ENCODE data around the gene DPYD.
A peak's percentile ranks its signal among the peaks of the same experiment; 100 is the strongest.

The DPYD gene

DNA sequence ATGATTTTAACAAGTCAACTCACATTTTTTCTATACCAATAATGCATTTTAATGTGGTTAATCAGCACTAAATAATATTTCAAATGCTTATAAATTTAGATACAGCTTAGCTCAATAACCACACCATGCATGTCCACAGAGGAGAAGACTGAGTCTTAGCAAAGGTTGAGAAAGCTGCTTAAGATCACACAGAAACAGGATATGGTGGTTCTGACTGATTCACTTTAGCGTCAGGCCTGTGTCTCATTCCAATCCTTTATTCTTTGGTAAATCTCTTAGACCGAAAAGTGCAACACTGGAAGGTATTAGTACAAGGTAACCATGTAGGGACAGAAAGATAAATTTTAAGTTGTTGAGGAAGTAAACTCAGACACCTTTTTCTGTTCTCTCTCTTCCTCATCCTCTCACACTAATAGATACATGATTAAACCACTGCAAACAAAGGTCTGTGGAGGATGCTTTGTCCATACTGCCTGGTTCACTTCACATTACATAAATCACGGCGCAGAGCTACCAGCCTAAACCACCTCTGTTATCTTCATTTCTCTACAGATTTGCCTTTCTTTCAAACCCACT, 139.0 kb downstream of the DPYD start:
- no peak for DNase-seq

DNA sequence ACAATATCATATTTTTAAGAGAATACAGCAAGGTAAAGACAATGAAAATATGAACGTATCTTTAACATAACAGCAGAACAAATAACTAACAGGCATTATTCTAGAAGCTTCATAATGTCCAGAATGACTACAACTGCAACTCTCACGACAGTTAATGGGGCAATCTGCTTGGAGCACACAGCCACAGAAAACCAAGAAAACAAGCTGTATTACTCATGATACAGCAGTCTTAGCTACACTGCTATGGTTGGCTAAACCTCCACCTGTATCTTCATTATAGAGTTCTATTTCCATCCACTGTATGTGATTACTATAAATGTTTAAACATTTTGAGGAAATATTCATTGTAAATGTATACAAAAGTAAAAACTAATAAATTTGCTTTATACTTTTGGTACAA, 139.9 kb downstream of the DPYD start:
- no peak for DNase-seq

DNA sequence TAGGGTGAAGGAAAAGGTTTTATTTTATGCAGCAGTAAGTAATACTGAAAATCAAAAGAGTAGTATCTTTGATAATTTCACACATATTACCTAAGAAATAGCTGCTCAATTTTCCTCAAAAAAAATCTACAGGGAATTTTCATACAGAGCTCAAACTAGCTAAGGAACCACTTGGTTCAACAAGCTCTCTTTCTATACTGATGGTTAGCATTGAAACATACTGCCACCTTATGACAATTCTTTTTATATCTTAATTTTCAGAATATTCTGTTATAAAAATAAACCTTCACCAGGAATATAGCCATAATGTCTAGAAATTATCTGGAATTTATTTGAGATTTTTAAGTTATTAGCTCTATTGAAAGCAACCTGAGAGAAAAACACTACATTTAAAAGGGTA, 142.1 kb downstream of the DPYD start:
- no peak for DNase-seq

DNA sequence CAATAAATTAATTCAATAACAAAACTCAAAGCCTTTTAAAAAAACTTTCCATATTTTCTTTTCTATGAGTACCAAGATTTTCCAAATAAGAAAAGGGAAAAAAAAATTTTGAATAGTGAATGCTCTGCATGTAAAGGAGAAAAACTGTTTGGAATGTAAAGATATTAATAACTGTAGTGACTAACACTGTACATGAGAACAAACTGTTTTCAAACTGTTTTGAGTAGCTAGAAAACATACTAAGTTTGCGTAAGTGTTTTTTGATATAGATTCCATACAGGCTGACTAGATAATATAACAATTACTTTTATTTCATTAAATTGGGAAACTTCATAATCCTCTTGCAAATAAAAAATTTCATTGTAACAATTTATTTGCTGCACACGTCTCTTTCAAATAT, 150.5 kb downstream of the DPYD start:
- no peak for DNase-seq

DNA sequence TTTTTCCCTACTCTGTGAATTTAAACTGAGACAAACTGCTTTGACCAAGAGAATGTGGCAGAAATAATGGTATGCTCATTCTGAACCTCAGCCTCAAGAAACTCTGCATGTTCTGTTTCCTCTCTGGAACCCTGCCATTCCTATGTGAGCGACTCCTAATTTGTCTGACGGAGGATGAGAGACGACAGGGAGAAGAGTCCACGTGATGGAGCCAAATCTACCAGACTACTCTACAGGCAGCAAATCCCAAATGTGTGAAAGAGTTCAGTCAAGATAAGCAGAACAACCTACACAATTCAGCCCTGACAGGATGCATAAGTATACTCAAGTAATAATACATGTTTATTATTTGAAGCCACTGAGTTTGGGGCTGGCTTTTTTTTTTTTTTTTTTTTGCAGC, 153.5 kb downstream of the DPYD start:
- no peak for DNase-seq

DNA sequence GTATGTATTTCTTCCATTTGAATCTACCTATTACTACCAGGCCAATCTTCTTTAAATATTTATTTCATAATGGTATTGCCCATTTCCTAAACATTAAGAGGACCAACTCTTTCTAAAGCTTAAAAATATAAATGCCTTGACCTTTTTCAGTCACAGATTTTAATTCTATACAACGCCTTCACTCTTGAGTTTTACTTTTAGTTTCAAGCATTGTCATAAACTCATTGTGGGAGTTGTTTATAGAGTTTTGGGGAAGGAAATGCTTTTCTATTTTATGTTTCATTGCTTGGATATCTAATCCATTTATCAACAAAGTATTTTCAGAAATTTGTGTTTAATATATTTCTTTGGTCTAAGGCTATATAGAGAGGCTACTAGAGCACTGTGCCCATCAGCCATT, 155.8 kb downstream of the DPYD start:
- DNase-seq = peak; percentile 33

DNA sequence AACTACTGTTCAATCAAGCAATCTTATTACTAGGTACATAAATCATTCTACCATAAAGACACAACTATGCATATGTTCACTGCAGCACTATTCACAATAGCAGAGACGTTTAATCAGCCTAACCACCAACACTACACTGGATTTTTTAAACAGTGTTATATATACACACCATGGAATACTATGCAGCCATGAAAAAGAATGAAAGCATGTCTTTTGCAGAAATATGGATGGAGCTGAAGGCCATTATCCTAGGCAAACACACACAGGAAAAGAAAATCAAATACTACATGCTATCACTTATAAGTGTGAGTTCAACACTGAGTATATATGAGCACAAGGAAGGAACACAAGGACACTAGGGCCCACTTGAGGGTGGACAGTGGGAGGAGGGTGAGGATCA, 159.2 kb downstream of the DPYD start:
- DNase-seq = no peak

DNA sequence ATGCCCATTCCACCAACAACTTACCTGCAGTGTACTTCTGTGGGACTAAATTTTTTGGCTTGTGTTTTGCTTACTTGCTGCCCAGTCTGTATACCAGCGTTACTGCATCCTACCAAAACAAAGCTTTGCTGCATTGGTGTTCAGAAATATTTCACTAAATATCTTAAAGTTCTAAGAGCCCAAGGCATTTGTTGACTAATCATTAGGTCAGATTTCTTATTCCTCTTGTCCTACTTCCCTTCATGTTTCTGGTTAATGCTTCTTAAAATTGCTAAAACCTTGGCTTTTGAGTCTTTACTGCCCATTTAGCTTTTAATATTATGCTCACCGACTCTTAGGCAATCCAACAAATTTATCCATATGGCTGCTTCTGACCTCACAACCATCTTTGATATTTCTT, 161.8 kb downstream of the DPYD start:
- DNase-seq = no peak

DNA sequence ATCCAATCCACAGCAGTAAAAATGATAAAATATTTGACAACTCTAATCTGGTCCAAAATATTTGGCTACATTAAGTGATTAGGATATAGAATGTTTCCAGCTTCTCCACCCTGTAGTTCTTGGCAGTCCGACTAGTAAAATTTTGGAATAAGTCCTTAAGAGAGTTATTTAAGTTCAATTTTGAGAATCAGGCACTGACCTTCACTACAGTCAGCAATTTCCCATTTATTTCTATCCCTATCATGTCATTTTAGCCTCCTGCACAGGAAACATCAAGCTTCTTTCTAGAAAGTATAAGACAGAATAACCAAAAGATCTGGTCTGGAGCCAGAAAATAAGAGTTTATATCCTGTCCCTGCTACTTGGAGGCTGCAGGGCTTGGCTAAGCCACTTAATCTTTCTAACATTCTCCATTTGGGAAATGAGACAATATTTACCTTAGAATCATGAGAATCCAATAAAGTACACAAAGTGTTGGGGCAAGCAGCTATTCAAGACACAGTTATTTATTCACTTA, 162.2 kb downstream of the DPYD start:
- no peak for DNase-seq

DNA sequence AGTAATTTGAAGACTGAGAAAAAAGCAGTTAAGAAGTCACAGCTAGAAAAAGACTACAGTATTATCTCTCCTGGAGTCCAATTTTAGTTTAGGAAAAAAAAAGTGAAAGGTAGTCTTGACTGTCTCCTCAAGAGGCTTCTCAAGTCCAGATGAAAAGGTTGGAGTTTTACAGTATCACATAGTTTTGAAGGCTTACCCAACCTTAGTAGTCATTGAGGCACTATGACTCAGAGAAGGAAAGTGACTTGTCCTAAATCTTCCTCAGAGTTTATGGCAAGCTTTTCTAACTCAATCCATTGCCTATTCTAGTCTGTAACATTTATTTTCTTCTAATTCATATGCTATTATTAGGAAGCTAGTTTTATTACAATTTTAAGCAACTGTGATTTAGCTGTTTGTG, 174.9 kb downstream of the DPYD start:
- DNase-seq = peak; percentile 46

DNA sequence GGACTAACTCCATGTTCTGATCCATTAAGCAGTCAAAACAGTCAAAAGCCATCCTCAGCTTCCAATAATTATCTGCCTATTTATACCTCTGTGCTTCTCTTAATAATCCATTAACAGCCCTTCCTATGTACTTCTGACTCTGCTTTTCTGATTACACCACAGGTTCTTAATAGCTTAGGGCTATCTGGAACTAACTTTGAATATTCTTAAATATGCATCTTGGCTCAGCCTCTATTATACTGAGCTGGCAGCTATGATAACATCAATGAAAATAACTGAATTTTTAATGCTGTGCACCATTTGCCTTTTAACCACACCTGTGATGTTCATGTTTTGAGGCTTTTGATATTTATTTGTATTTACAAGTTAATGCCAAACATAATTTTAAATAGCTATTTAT, 175.9 kb downstream of the DPYD start:
- no peak for DNase-seq

DNA sequence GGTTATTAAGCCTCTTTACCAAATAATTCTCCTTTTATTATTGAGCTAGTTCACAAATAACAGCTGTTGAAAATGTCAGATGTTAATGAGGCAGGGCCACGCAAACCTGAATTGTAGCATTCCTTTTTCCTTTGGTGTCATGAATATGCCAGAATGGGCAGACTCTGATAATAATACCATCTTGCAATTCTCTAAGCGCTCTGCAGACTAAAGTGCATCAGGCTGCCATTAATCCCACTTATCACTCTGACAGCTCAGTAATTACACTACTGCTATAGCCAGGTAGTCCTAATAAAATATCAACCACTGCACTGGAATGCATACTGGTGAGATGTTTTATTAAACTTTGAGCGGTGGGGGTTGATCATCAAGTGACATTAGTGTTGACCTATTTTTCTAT, 177.7 kb downstream of the DPYD start:
- no peak for DNase-seq

DNA sequence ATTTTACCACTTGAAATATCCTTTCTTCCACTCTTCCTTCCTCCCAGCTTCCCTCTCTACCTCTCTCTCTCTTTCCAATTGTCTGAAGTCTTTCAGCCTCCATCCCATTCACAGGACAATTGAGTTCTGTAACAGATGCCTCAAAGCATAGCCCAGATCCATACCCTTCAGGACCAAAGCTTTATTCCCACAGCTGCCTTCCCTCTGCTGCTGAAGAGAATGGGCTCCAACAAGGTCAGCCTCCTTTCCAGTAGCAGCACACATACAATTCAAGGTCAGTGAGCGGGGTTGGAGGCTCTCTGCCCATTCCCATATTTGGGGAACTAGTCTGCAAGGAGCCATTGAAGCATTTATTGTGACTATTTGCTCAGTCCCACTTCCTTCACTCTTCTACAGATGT, 179.9 kb downstream of the DPYD start:
- DNase-seq = no peak

DNA sequence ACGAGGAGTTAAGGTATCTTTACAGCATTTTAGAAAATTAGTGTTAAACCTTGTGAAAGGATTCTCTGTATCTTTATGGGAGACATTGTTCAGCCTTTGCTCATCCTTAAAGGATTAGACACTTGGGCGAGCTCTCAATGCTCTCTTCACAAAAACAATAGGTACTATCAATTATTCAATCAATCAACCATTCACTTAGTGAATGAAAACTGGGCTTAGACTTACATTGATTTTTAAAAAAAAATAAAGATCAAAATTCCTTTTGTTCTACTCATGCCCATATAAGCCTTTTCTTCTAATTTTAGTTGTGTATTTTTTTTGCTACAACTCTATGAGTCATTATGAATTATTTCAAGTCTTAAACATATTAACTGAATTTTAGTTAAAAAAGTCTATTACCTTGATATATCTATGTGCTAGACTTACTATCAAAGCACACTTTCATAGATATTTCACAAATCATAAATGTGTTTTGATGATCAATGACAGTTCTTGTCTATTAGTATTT, 181.2 kb downstream of the DPYD start:
- DNase-seq = no peak

DNA sequence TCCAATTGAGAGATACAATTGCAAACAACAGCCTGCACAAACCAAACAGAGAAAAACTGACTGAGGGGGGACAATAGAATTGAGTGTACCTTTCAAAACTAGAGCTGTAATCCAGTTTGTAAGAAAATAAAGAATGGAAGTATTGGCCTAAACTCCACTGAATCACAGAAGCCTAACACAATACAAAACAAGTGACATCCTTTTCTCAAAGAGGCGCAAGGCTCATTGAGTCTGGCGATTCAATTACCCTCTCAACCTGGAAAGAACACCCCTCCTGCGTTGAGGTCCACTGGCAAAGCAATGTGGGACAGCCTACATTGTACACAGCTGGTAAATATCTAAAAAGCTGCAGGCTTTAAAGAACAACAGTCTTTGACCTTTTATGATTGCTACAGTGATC, 182.6 kb downstream of the DPYD start:
- DNase-seq = no peak

DNA sequence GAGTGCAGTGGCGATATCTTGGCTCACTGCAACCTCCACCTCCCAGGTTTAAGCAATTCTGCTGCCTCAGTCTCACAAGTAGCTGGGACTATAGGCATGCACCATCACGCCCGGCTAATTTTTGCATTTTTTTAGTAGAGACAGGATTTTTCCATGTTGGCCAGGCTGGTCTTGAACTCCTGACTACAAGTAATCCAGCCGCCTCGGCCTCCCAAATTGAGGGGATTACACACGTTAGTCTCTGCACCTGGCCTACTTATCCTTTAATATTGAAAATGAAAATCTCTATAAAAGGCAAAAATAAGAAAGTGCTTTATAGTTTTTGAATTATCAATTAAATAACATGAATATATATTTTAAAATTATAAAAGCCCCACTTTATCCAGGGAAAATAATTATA, 190.6 kb downstream of the DPYD start:
- DNase-seq = no peak

DNA sequence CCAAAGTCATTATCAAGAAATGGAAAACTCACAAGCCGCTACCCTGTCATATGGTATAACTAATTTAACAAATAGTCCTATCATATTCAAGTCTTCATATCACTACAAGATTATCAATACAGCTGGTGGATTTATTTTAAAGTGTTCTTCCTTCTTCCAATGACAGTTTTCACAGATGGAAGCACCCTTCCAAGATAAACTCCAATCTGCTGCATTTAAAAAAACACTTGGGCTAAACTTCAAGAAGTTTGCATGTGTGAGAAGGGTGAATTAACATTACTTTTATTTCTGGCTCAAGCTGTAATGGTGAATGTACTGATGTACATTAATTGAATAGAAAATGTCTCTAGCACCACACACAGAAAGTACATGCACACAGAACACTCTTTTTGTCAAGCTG, 192.4 kb downstream of the DPYD start:
- DNase-seq = no peak

DNA sequence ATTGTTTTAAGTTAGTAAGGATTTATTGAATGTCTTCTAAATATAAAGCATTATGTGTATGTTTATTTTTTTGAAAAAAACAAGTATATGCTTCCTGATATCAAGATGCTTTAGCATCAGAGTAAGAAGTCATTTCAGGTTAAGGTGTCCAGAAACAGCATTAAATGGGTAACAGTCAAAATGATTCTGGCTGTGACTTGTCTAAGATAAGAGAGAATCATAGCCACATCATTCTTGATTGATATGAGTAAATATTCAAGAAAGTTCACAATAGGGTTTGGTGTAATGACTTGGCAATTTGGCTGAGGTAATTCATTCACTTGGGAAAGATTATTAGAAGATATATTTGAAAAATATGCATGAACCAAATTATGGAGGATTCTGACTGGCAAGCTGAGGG, 193.8 kb downstream of the DPYD start:
- DNase-seq = no peak

DNA sequence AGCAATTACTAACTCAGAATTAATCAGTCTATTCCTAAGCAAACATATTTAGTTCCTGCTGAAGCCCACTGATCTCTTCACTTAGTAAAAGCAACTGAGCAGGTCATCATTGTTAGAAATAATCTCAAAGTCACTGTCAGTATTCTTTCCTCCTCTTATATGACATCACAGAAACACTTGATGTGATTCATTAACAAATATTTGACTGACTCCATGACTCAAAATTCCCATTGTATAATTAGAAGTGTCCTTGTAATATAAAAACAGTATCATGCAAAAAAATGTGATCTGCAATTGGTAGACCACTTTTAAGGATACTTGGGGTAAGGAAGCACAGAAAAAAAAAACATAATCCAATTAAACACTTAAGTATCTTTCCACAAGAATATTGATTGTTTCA, 194.4 kb downstream of the DPYD start:
- DNase-seq = no peak

DNA sequence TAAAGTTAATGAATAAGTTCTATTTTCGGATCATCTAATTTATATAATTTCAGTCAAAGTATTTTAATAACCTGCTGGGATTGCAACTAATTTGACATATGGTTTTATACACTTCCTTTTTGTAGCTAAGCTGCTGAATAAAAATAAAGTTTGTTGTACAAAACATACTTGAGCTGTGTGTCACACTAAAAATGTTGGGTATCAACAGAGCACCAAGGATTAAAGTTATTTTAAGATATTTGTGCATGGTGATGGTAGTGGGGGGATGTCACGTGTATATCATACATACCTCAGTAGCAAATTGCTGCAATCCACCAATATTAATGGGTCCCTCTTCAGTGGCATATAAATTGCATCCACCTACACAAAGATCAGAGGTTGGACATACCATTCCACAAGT, 199.6 kb downstream of the DPYD start:
- no peak for DNase-seq

DNA sequence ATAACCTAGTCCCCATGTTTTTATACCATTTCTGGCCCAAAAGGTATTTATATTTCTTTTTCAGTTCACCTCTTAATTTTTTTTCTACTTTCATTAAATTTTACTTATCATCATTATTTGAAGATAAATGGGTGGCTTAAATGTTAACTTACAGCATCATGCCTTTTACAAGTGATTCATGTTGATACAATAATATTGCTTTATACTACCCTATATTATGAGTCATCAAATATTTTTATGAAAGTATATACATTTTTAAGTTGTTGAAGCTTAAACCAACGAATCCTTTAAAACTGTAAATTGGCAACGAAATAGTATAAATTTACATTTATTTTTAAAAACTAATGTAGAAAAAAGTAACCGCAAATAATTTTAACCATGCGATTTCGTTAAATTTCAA, 207.9 kb downstream of the DPYD start:
- DNase-seq = no peak

DNA sequence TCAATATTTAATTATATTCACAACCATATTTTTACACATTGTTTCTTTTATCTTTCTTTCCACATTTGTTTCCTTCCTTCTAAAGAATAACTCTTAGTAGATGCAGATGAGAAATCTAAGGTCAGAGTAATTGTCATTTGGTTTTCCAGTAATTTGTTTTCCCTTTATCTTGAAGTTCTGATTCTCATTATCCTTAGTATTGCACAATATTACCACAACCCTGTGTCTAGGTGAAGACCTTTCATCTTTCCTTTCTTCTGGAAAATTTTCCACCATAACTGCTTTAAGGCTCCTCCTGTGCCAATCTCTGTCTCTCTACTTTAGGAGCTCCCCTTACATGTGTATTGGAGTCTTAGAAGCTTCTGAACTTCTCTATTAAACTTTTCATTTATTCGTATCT, 209.0 kb downstream of the DPYD start:
- DNase-seq = no peak

DNA sequence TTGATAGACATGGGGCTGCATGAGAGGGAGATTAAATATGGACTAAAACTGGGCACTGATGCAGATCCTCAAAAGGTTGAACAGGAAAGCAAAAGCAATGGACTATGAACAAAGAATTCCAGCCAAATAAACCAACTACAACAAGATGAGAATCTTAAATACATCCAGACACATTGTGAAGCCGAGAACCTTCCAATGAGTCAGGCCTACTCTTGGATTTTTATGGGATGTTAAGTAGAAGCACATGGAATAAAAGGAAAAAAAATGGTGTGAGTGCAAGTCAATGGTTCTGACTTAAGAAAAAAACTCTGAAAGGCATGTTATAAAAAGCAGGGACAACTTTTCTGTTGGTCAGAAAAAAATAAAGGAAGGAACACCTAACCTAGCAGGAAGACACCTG, 227.2 kb downstream of the DPYD start:
- DNase-seq = no peak

DNA sequence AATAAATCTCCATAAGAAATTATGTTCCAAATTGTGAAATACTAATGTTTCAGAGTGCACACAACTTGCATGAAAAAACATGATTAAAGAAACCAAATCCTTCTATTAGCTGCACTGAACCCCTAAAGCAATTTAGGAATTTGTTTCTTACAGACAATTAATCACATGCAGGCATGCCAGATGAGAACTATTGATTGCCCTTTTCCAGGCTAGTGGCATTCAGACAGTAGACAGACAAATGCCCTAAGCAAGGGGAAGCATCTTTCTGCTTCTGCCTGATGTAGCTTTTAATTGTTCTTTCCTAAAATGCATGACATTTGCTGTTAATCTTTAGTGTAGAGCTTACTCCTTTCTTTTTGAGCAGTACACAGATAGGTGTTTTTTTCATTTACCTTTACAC, 229.5 kb downstream of the DPYD start:
- DNase-seq = no peak

DNA sequence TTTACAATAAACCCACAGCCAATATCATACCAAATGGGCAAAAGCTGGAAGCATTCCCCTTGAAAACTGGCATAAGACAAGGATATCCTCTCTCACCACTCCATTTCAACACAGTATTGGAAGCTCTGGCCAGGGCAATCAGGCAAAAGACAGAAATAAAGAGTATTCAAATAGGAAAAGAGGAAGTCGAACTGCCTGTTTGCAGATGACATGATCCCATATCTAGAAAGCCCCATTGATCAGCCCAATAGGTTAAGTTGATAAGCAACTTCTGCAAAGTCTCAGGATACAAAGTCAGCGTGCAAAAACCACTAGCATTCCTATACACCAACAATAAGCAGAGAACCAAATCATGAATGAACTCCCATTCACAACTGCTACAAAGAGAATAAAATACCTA, 235.5 kb downstream of the DPYD start:
- no peak for DNase-seq

DNA sequence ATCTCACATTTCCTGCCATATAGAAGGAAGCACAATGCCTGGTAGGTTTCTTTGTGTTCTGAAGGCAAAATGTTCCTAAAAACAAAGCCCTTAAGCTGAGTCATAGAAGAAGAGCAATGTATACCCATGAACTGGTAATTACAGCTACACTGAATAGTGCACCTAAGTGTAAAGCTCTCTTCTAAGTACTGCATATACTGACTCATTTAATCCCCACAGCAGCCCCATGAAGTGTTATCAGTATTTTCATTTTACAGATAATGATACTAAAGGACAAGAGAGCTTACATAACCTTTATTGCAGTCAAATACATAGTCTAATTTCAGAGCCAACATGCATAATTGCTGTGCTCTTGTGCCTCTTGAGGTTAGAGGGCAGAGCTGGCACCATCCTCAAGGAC, 239.9 kb downstream of the DPYD start:
- no peak for DNase-seq
